Measurements from ENCODE around the gene BACE1. TPM values are rescaled to one million over a fixed set of nuclear protein-coding genes. Genes with fewer than 3 reads are reported as not detected.

The BACE1 gene
- polyA plus RNA-seq, 3 donors = 1.6 to 9.1 (median 3.1) TPM

- Histone ChIP-seq H3K36me3 (replicated peaks in 1 of 2; ENCODE audit: control insufficient read depth in 1 of 2, insufficient read depth in 2 of 2, low read length in 2 of 2) (no peaks in the 10 kb centered on the region), H3K27me3 (ENCODE audit: control insufficient read depth in 2 of 2, insufficient read depth in 2 of 2, low read length in 2 of 2) (no peaks in the 10 kb centered on the region), H3K9ac (ENCODE audit: insufficient read depth, low read length, poor library complexity, severe bottlenecking) (no peak overlapping the region), H2AFZ (ENCODE audit: insufficient read depth, low read depth, low read length, poor library complexity, severe bottlenecking) (no peak overlapping the region), H3K4me1 (ENCODE audit: control insufficient read depth in 1 of 2, insufficient read depth in 2 of 2, low read length in 2 of 2) (peaks cover 5 to 6% of the 10 kb centered on the region in 2 donors), H3K9me3 (replicated peaks in 1 of 2; ENCODE audit: control insufficient read depth in 1 of 2, insufficient read depth in 1 of 2, low read length in 2 of 2) (no peaks in the 10 kb centered on the region), H4K20me1 (ENCODE audit: insufficient read depth, low read length) (no peaks in the 10 kb centered on the region), H3K79me2 (ENCODE audit: insufficient read depth, low read length) (no peaks in the 10 kb centered on the region), H3K4me2 (replicated peaks; ENCODE audit: extremely low read depth, low read length, poor library complexity, severe bottlenecking) (no peak overlapping the region), H3K4me3 (replicated peaks in 1 of 3; ENCODE audit: low read depth in 2 of 3, low read length in 3 of 3) (no peak overlapping the region), H3K27ac (ENCODE audit: low read depth in 1 of 2, low read length in 2 of 2) (no peak overlapping the region)
- TF ChIP-seq CTCF (IDR thresholded peaks at IDR 0.05) = no peak
- WGBS (ENCODE audit: insufficient coverage) = 100% methylated on average over 4 of the region's 7 CpGs
- H3K27ac Mint-ChIP-seq = no peak overlapping the region
- peaks cover 0 to 4% (median 0%) of the 10 kb centered on the region in 3 donors for H3K27me3 Mint-ChIP-seq (ENCODE audit: low read depth in 3 of 3)
- H3K9me3 Mint-ChIP-seq = no peaks in the 10 kb centered on the region
- H3K4me3 Mint-ChIP-seq = no peak overlapping the region
- DNase-seq = no peak
- peaks cover 0 to 3% of the 10 kb centered on the region in 2 donors for H3K36me3 Mint-ChIP-seq
- peaks cover 11% of the 10 kb centered on the region for H3K4me1 Mint-ChIP-seq
- intact Hi-C loops (cut with micrococcal nuclease) = no loop called here
These were observed 13.8 kb downstream of the BACE1 start for GRCh38 chr11:117302228-117302627.

DNA sequence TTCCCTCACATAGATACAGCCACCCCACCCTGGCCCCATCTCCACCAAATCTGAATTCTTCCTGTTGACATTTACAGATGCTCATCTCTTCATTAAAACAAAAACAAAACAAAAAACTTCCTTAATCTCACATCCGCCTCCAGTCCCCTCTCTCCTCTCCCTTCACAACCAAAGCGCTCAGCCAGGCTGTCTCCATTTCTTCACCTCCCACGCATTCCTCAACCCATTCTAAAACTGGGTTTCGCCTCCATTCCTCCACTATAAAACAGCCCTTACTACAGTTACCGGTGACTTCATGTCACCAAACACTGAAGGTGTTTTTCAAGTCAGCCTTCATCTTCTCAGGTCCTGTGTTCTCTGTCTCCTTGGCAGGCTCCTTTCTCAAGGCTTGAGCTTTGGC is 15.3 kb downstream of the BACE1 start:
- H3K36me3 ChIP-seq (replicated peaks in 1 of 2; ENCODE audit: control insufficient read depth in 1 of 2, insufficient read depth in 2 of 2, low read length in 2 of 2) = no peaks in the 10 kb centered on the region
- peaks cover 5 to 6% of the 10 kb centered on the region in 2 donors for H3K4me1 ChIP-seq (ENCODE audit: control insufficient read depth in 1 of 2, insufficient read depth in 2 of 2, low read length in 2 of 2)
- no peak overlapping the region for H2AFZ ChIP-seq (ENCODE audit: insufficient read depth, low read depth, low read length, poor library complexity, severe bottlenecking)
- no peaks in the 10 kb centered on the region for H4K20me1 ChIP-seq (ENCODE audit: insufficient read depth, low read length)
- intact Hi-C loops (cut with micrococcal nuclease) = no loop called here
- H3K27ac Mint-ChIP-seq = no peak overlapping the region
- peaks cover 0 to 5% (median 2%) of the 10 kb centered on the region in 3 donors for H3K27me3 Mint-ChIP-seq (ENCODE audit: low read depth in 3 of 3)
- H3K4me3 ChIP-seq (replicated peaks in 1 of 3; ENCODE audit: low read depth in 2 of 3, low read length in 3 of 3) = no peak overlapping the region
- H3K36me3 Mint-ChIP-seq = peaks cover 0 to 11% of the 10 kb centered on the region in 2 donors
- no peak overlapping the region for H3K4me2 ChIP-seq (replicated peaks; ENCODE audit: extremely low read depth, low read length, poor library complexity, severe bottlenecking)
- no peaks in the 10 kb centered on the region for H3K9me3 Mint-ChIP-seq
- no peaks in the 10 kb centered on the region for H3K79me2 ChIP-seq (ENCODE audit: insufficient read depth, low read length)
- no peak for TF ChIP-seq CTCF (IDR thresholded peaks at IDR 0.05)
- DNase-seq = no peak
- H3K4me3 Mint-ChIP-seq = no peak overlapping the region
- no peak overlapping the region for H3K9ac ChIP-seq (ENCODE audit: insufficient read depth, low read length, poor library complexity, severe bottlenecking)
- no peaks in the 10 kb centered on the region for H3K27me3 ChIP-seq (ENCODE audit: control insufficient read depth in 2 of 2, insufficient read depth in 2 of 2, low read length in 2 of 2)
- H3K4me1 Mint-ChIP-seq = peaks cover 11% of the 10 kb centered on the region
- H3K9me3 ChIP-seq (replicated peaks in 1 of 2; ENCODE audit: control insufficient read depth in 1 of 2, insufficient read depth in 1 of 2, low read length in 2 of 2) = no peaks in the 10 kb centered on the region
- 92% methylated on average over 5 of the region's 5 CpGs for WGBS (ENCODE audit: insufficient coverage)
- no peak overlapping the region for H3K27ac ChIP-seq (ENCODE audit: low read depth in 1 of 2, low read length in 2 of 2)

All from CD14-positive monocyte (primary cell).